ENCODE measurements around the gene CCDC47. TPM values are rescaled to one million over a fixed set of nuclear protein-coding genes. Genes with fewer than 3 reads are reported as not detected.

CCDC47 gene
- total RNA-seq, 1 experiment from 2014 or later, result 79.4 TPM

DNA sequence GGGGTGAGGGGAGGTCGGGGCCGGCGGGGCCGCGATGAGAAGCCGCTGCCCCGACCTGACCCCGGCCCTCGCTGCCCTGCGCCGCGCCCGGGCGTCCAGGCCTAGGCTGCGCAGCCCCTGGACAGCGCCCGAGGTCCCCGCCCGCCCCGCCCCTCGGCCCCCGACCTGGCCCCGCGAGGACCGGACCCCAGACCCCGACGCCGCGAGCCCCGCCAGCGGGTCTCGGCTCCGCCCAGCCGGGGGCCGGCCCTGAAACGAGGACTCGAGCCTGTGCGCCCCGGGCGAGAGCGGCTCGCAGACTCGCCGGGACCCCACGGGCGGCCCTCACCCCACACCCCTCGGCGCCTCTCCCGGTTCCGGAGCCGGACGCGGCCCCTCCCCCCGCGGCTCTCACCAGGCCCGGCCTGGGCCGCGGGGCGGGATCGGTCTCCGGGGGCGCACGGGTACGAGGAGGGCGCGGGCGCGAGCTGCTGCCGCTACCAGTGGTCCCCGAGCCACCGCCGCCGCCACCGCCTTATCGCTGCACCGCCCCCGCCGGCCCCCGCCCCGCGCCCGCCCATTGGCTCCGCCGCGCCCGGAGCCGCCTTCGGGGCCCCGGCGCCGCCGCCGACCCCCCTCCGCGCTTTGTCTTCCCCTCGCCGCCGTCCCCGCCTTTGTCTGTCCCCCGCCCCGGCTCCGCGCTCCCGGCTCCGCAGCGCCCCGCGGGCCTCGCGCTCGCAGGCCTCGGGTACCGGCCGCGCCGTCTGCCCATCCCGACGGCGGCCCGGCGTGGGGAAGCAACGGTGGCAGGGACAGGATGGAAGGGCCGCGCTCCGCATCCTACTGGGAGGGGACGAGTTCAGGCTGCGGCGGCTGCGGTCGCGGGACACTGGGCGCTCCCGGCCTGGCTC lies 73.5 kb downstream of the CCDC47 start, which contains the start of gene LIMD2:
Gene LIMD2 (minus strand): TSS at position 488 of the 890 bp plus-strand sequence. CDS start 827 bp downstream, outside the sequence.
- Mint-ChIP-seq H3K9me3 (no peaks in the 10 kb centered on the region), H3K4me1 (peaks cover 38 to 41% of the 10 kb centered on the region in 2 experiments), H3K27ac (no peak within 1 kb of the TSS), H3K27me3 (ENCODE audit: low read depth) (peaks cover 5% of the 10 kb centered on the region), H3K4me3 (peak within 1 kb of the TSS; percentile 74 to 82), H3K36me3 (ENCODE audit: insufficient read depth in 1 of 3, low read depth in 3 of 3) (peaks cover 4 to 40% (median 14%) of the 10 kb centered on the region in 3 experiments)
- H3K56ac ChIP-seq (ENCODE audit: insufficient read length, low read depth, low read length), result no peak within 1 kb of the TSS
- no peak within 1 kb of the TSS for H2BK5ac ChIP-seq (ENCODE audit: insufficient read length, low read length)
- H3K27ac ChIP-seq (ENCODE audit: insufficient read length, low read depth, low read length), result no peak within 1 kb of the TSS
- peaks cover 20% of the 10 kb centered on the region for H3K23me2 ChIP-seq (ENCODE audit: insufficient read length, low read depth, low read length, poor library complexity, severe bottlenecking)
- no peak within 1 kb of the TSS for H2AK5ac ChIP-seq (ENCODE audit: insufficient read length, low read length)
- H3K4ac ChIP-seq (ENCODE audit: low read depth, low read length), result no peak within 1 kb of the TSS; the same call in 1 of the 2 replicates
- H3K9me3 ChIP-seq (ENCODE audit: control insufficient read depth, low read depth, low read length), result no peaks in the 10 kb centered on the region
- peak within 1 kb of the TSS; percentile 54 for H3K4me2 ChIP-seq (ENCODE audit: insufficient read depth, insufficient read length, low read length)
- H2BK120ac ChIP-seq (ENCODE audit: low read depth, low read length, poor library complexity, severe bottlenecking), result no peak within 1 kb of the TSS
- no peaks in the 10 kb centered on the region for H4K20me1 ChIP-seq (ENCODE audit: control insufficient read depth, insufficient read depth, insufficient read length)
- H4K5ac ChIP-seq (ENCODE audit: insufficient read length, low read depth, low read length), result no peak within 1 kb of the TSS
- no peak within 1 kb of the TSS for H3T11ph ChIP-seq (ENCODE audit: low read length)
- peak within 1 kb of the TSS; percentile 39 for H3K9ac ChIP-seq (ENCODE audit: extremely low read depth, insufficient read length, low read length)
- DNase-seq, result peak; percentile 85
- no peak within 1 kb of the TSS for H3K23ac ChIP-seq (ENCODE audit: insufficient read length, low read depth, low read length)
- no peaks in the 10 kb centered on the region for H3K79me1 ChIP-seq (ENCODE audit: insufficient read depth, low read depth, low read length, poor library complexity, severe bottlenecking)
- no peaks in the 10 kb centered on the region for H3K27me3 ChIP-seq (ENCODE audit: insufficient read depth, low read length)
- H4K91ac ChIP-seq (ENCODE audit: insufficient read length, low read depth, low read length), result no peak within 1 kb of the TSS
- peak within 1 kb of the TSS; percentile 65 for H3K18ac ChIP-seq (ENCODE audit: insufficient read length, low read depth, low read length)
- H2BK12ac ChIP-seq (ENCODE audit: insufficient read length, low read depth, low read length), result no peak within 1 kb of the TSS
- WGBS (ENCODE audit: extremely low coverage, insufficient read length, low lambda C conversion rate), result no CpG with 5 or more reads among the region's 133 CpGs
- no peak within 1 kb of the TSS for H2BK15ac ChIP-seq (ENCODE audit: low read depth, low read length)
- H2AFZ ChIP-seq (ENCODE audit: low read length), result no peak within 1 kb of the TSS
- H3K79me2 ChIP-seq (ENCODE audit: insufficient read depth, low read length), result no peaks in the 10 kb centered on the region
- H3K4me1 ChIP-seq (ENCODE audit: insufficient read depth, low read length), result no peaks in the 10 kb centered on the region; the same call in 1 of the 2 replicates
- no peak within 1 kb of the TSS for H2BK20ac ChIP-seq (ENCODE audit: low read depth, low read length, poor library complexity, severe bottlenecking)
- H4K8ac ChIP-seq (replicated peaks; ENCODE audit: insufficient read length, low read depth, low read length), result no peak within 1 kb of the TSS
- H3K14ac ChIP-seq (ENCODE audit: insufficient read depth, low read length), result peak within 1 kb of the TSS; percentile 96
- TF ChIP-seq, protein P1, sequence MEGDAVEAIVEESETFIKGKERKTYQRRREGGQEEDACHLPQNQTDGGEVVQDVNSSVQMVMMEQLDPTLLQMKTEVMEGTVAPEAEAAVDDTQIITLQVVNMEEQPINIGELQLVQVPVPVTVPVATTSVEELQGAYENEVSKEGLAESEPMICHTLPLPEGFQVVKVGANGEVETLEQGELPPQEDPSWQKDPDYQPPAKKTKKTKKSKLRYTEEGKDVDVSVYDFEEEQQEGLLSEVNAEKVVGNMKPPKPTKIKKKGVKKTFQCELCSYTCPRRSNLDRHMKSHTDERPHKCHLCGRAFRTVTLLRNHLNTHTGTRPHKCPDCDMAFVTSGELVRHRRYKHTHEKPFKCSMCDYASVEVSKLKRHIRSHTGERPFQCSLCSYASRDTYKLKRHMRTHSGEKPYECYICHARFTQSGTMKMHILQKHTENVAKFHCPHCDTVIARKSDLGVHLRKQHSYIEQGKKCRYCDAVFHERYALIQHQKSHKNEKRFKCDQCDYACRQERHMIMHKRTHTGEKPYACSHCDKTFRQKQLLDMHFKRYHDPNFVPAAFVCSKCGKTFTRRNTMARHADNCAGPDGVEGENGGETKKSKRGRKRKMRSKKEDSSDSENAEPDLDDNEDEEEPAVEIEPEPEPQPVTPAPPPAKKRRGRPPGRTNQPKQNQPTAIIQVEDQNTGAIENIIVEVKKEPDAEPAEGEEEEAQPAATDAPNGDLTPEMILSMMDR (conservative IDR thresholded peaks at IDR 0.05), result no peak
